ENCODE data around the gene SHMT1. TPM values are rescaled to one million over a fixed set of nuclear protein-coding genes. Genes with fewer than 3 reads are reported as not detected.
"Not testable (repeated sequence)": the region's sequence is repeated elsewhere in the genome, so short reads cannot be mapped to it uniquely, and the experiment has no call there.

The SHMT1 gene
- polyA plus RNA-seq, 4 donors = 19.2 to 202 (median 75.4) TPM

- no peak overlapping the region for H3K27ac ChIP-seq (ENCODE audit: low read depth in 1 of 3, low read length in 2 of 3)
- H3K4me1 ChIP-seq (ENCODE audit: control insufficient read depth in 3 of 3, insufficient read depth in 2 of 3, low read depth in 1 of 3, low read length in 2 of 3) = peaks cover 0 to 4% (median 0%) of the 10 kb centered on the region in 3 donors
- FAIRE-seq (no peak), DNase-seq (no peak)
- H3K4me3 ChIP-seq (ENCODE audit: low read depth in 1 of 3, low read length in 3 of 3) = no peak overlapping the region
- H3K27me3 ChIP-seq (ENCODE audit: control insufficient read depth in 3 of 3, insufficient read depth in 3 of 3, low read length in 3 of 3) = no peaks in the 10 kb centered on the region
- 86 to 94% (median 91%) methylated on average over 10 of the region's 10 CpGs for WGBS, 3 donors
- peaks cover 0 to 35% (median 13%) of the 10 kb centered on the region in 3 donors for H3K36me3 ChIP-seq (ENCODE audit: control insufficient read depth in 3 of 3, insufficient read depth in 2 of 3, low read depth in 1 of 3, low read length in 3 of 3)
- H3K9me3 ChIP-seq (ENCODE audit: control insufficient read depth in 2 of 2, insufficient read depth in 1 of 2, low read depth in 1 of 2, low read length in 1 of 2) = no peaks in the 10 kb centered on the region
These were observed 6.7 kb downstream of the SHMT1 start for GRCh38 chr17:18356624-18357023.

DNA sequence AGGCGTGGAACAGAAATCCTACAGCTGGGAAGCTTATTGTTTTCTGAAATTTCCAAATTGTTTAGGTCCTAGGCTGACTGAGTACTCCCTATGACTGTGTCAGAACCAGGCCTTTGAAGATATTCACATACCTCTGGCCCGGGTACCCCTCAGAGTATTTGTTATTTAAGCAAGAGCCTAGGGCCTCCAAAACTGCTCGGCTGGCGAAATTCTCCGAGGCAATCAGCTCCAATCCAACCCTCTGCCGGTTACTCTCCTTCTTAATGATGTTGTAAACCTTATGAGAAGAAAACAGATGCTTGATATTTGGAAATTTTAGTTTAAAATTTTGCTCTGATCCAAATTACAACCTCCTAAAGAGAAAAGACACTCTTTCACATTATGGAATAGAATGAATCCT, 9.8 kb downstream of the SHMT1 start:
- H3K9me3 ChIP-seq (ENCODE audit: control insufficient read depth in 2 of 2, insufficient read depth in 1 of 2, low read depth in 1 of 2, low read length in 1 of 2) = no peaks in the 10 kb centered on the region
- H3K36me3 ChIP-seq (ENCODE audit: control insufficient read depth in 3 of 3, insufficient read depth in 2 of 3, low read depth in 1 of 3, low read length in 3 of 3) = peaks cover 3 to 35% (median 19%) of the 10 kb centered on the region in 3 donors
- H3K27me3 ChIP-seq (ENCODE audit: control insufficient read depth in 3 of 3, insufficient read depth in 3 of 3, low read length in 3 of 3) = no peaks in the 10 kb centered on the region
- no peak for DNase-seq
- no peak overlapping the region for H3K4me3 ChIP-seq (ENCODE audit: low read depth in 1 of 3, low read length in 3 of 3)
- no peaks in the 10 kb centered on the region for H3K4me1 ChIP-seq (ENCODE audit: control insufficient read depth in 3 of 3, insufficient read depth in 2 of 3, low read depth in 1 of 3, low read length in 2 of 3)
- no peak for FAIRE-seq
- no peak overlapping the region for H3K27ac ChIP-seq (ENCODE audit: low read depth in 1 of 3, low read length in 2 of 3)
- WGBS, 3 donors = 94 to 96% (median 95%) methylated on average over 6 of the region's 6 CpGs

DNA sequence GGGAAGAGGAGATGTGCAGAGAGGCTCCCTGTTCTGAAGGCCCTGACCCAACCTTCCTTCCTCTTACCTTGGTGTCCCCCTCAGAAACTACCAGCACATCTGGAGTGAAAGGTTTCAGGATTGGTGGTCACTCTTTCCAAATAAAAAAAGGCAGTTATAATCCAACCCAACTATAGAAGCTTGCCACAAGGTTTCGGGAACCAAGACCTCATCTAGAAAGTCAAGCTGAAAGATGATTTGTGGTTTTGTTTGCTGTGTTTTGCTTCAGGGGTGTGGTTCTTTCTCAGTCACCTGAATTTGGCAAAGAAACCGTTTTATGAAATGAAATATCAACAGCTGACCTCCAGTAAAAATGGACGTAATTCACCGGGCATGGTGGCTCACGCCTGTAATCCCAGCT, 19.3 kb downstream of the SHMT1 start:
- FAIRE-seq (no peak), DNase-seq (no peak)
- no peak overlapping the region for H3K4me3 ChIP-seq (ENCODE audit: low read depth in 1 of 3, low read length in 3 of 3)
- H3K4me1 ChIP-seq (ENCODE audit: control insufficient read depth in 3 of 3, insufficient read depth in 2 of 3, low read depth in 1 of 3, low read length in 2 of 3) = no peaks in the 10 kb centered on the region
- peaks cover 14 to 70% (median 20%) of the 10 kb centered on the region in 3 donors for H3K36me3 ChIP-seq (ENCODE audit: control insufficient read depth in 3 of 3, insufficient read depth in 2 of 3, low read depth in 1 of 3, low read length in 3 of 3)
- whole genome bisulfite sequencing, 3 donors = 63 to 80% (median 79%) methylated on average over 5 of the region's 5 CpGs
- no peaks in the 10 kb centered on the region for H3K27me3 ChIP-seq (ENCODE audit: control insufficient read depth in 3 of 3, insufficient read depth in 3 of 3, low read length in 3 of 3)
- H3K27ac ChIP-seq (ENCODE audit: low read depth in 1 of 3, low read length in 2 of 3) = no peak overlapping the region
- H3K9me3 ChIP-seq (ENCODE audit: control insufficient read depth in 2 of 2, insufficient read depth in 1 of 2, low read depth in 1 of 2, low read length in 1 of 2) = peaks cover 0 to 11% of the 10 kb centered on the region in 2 donors

DNA sequence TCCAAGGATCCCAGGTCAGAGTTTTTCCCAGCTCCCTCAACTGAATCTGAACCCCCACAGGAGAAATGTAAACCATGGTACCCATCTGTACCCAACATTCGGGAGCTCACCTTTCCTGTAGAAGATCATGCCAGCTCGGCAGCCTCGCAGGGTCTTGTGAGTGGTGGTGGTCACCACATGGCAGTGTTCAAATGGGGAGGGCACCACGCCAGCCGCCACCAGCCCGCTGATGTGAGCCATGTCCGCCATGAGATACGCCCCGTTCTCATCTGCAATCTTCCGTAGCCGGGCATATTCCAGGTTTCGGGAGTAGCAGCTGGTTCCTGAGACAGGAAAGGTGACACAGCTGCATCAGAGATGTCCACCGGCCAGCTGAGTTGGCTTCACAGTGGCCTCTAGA, 23.4 kb downstream of the SHMT1 start:
- Histone ChIP-seq H3K9me3 (ENCODE audit: control insufficient read depth in 2 of 2, insufficient read depth in 1 of 2, low read depth in 1 of 2, low read length in 1 of 2) (peaks cover 0 to 11% of the 10 kb centered on the region in 2 donors), H3K36me3 (ENCODE audit: control insufficient read depth in 3 of 3, insufficient read depth in 2 of 3, low read depth in 1 of 3, low read length in 3 of 3) (peaks cover 6 to 63% (median 10%) of the 10 kb centered on the region in 3 donors), H3K4me3 (ENCODE audit: low read depth in 1 of 3, low read length in 3 of 3) (no peak overlapping the region), H3K4me1 (ENCODE audit: control insufficient read depth in 3 of 3, insufficient read depth in 2 of 3, low read depth in 1 of 3, low read length in 2 of 3) (no peaks in the 10 kb centered on the region), H3K27me3 (ENCODE audit: control insufficient read depth in 3 of 3, insufficient read depth in 3 of 3, low read length in 3 of 3) (no peaks in the 10 kb centered on the region), H3K27ac (ENCODE audit: low read depth in 1 of 3, low read length in 2 of 3) (no peak overlapping the region)
- 97 to 99% (median 98%) methylated on average over 13 of the region's 13 CpGs for WGBS, 3 donors
- DNase-seq (no peak), FAIRE-seq (no peak)

DNA sequence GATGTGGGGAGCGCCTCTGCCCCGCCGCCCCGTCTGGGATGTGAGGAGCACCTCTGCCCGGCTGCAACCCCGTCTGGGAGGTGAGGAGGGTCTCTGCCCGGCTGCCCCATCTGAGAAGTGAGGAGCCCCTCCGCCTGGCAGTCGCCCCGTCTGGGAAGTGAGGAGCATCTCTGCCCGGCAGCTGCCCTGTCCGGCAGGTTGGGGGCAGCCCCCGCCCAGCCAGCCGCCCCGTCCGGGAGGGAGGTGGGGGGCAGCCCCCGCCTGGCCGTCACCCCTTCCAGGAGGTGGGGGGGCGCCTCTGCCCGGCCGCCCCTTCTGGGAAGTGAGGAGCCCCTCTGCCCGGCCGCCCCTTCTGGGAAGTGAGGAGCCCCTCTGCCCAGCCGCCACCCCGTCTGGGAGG, 25.2 kb downstream of the SHMT1 start:
- not testable (repeated sequence) for H3K4me3 ChIP-seq (ENCODE audit: low read depth in 1 of 3, low read length in 3 of 3); H3K4me1 ChIP-seq (ENCODE audit: control insufficient read depth in 3 of 3, insufficient read depth in 2 of 3, low read depth in 1 of 3, low read length in 2 of 3); H3K27ac ChIP-seq (ENCODE audit: low read depth in 1 of 3, low read length in 2 of 3); H3K27me3 ChIP-seq (ENCODE audit: control insufficient read depth in 3 of 3, insufficient read depth in 3 of 3, low read length in 3 of 3); FAIRE-seq; DNase-seq
- Histone ChIP-seq H3K9me3 (ENCODE audit: control insufficient read depth in 2 of 2, insufficient read depth in 1 of 2, low read depth in 1 of 2, low read length in 1 of 2) (peaks cover 0 to 11% of the 10 kb centered on the region in 2 donors), H3K36me3 (ENCODE audit: control insufficient read depth in 3 of 3, insufficient read depth in 2 of 3, low read depth in 1 of 3, low read length in 3 of 3) (peaks cover 6 to 55% (median 8%) of the 10 kb centered on the region in 3 donors)
- 93 to 96% (median 96%) methylated on average over 18 to 25 of the region's 25 CpGs for WGBS, 3 donors

- WGBS, 3 donors = 65 to 91% (median 84%) methylated on average over 4 of the region's 4 CpGs
- H3K4me1 ChIP-seq (ENCODE audit: control insufficient read depth in 3 of 3, insufficient read depth in 2 of 3, low read depth in 1 of 3, low read length in 2 of 3) = no peaks in the 10 kb centered on the region
- no peaks in the 10 kb centered on the region for H3K9me3 ChIP-seq (ENCODE audit: control insufficient read depth in 2 of 2, insufficient read depth in 1 of 2, low read depth in 1 of 2, low read length in 1 of 2)
- H3K36me3 ChIP-seq (ENCODE audit: control insufficient read depth in 3 of 3, insufficient read depth in 2 of 3, low read depth in 1 of 3, low read length in 3 of 3) = peaks cover 0 to 71% (median 18%) of the 10 kb centered on the region in 3 donors
- no peak overlapping the region for H3K4me3 ChIP-seq (ENCODE audit: low read depth in 1 of 3, low read length in 3 of 3)
- peak in 1 of 2 donors; percentile 16 for DNase-seq
- no peaks in the 10 kb centered on the region for H3K27me3 ChIP-seq (ENCODE audit: control insufficient read depth in 3 of 3, insufficient read depth in 3 of 3, low read length in 3 of 3)
- no peak overlapping the region for H3K27ac ChIP-seq (ENCODE audit: low read depth in 1 of 3, low read length in 2 of 3)
- FAIRE-seq = no peak
These were observed 30.4 kb downstream of the SHMT1 start for GRCh38 chr17:18332909-18333489.

- H3K27ac ChIP-seq (ENCODE audit: low read depth in 1 of 3, low read length in 2 of 3) = no peak overlapping the region
- H3K9me3 ChIP-seq (ENCODE audit: control insufficient read depth in 2 of 2, insufficient read depth in 1 of 2, low read depth in 1 of 2, low read length in 1 of 2) = no peaks in the 10 kb centered on the region
- peak in 1 of 2 donors; percentile 43 for DNase-seq
- no peaks in the 10 kb centered on the region for H3K27me3 ChIP-seq (ENCODE audit: control insufficient read depth in 3 of 3, insufficient read depth in 3 of 3, low read length in 3 of 3)
- H3K4me3 ChIP-seq (ENCODE audit: low read depth in 1 of 3, low read length in 3 of 3) = no peak overlapping the region
- H3K36me3 ChIP-seq (ENCODE audit: control insufficient read depth in 3 of 3, insufficient read depth in 2 of 3, low read depth in 1 of 3, low read length in 3 of 3) = peaks cover 4 to 74% (median 23%) of the 10 kb centered on the region in 3 donors
- FAIRE-seq = no peak
- 70 to 81% (median 80%) methylated on average over 9 of the region's 9 CpGs for WGBS, 3 donors
- H3K4me1 ChIP-seq (ENCODE audit: control insufficient read depth in 3 of 3, insufficient read depth in 2 of 3, low read depth in 1 of 3, low read length in 2 of 3) = no peaks in the 10 kb centered on the region
These were observed 31.5 kb downstream of the SHMT1 start for GRCh38 chr17:18331879-18332278.

DNA sequence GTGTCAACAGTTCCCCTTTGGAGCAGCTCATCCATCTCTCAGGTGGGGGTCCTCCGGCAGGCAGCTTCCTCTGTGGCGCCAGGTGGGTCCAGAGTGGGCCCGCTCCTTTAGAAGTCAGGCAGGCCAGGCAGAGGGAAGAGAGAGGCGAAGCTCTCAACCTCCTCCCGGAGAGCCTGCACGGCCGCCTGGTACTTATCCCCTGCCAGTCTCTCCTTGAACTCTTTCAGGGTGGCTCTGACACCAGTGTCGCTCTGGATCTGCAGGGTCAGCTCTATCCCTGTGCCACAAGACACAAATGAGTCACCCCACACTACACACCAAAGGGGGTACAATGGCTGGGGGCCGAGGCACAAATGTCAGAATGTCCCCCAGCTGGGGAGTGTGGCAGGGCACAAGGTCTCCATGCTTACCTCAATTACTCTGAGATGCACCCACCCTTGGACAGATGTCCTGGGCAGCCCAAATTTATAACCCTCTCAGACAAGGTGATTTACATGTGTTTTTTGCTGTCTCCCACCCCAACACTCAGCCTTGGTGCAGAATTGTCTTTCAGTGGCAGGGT, 34.6 kb downstream of the SHMT1 start:
- 93 to 98% (median 95%) methylated on average over 7 to 9 of the region's 9 CpGs for WGBS, 3 donors
- H3K4me1 ChIP-seq (ENCODE audit: control insufficient read depth in 3 of 3, insufficient read depth in 2 of 3, low read depth in 1 of 3, low read length in 2 of 3) = no peaks in the 10 kb centered on the region
- DNase-seq (no peak), FAIRE-seq (no peak)
- no peak overlapping the region for H3K4me3 ChIP-seq (ENCODE audit: low read depth in 1 of 3, low read length in 3 of 3)
- H3K27ac ChIP-seq (ENCODE audit: low read depth in 1 of 3, low read length in 2 of 3) = no peak overlapping the region
- H3K9me3 ChIP-seq (ENCODE audit: control insufficient read depth in 2 of 2, insufficient read depth in 1 of 2, low read depth in 1 of 2, low read length in 1 of 2) = peaks cover 0 to 3% of the 10 kb centered on the region in 2 donors
- no peaks in the 10 kb centered on the region for H3K27me3 ChIP-seq (ENCODE audit: control insufficient read depth in 3 of 3, insufficient read depth in 3 of 3, low read length in 3 of 3)
- peaks cover 4 to 81% (median 36%) of the 10 kb centered on the region in 3 donors for H3K36me3 ChIP-seq (ENCODE audit: control insufficient read depth in 3 of 3, insufficient read depth in 2 of 3, low read depth in 1 of 3, low read length in 3 of 3)
